Measurements from ENCODE around the gene FOXK1.

Gene FOXK1

DNA sequence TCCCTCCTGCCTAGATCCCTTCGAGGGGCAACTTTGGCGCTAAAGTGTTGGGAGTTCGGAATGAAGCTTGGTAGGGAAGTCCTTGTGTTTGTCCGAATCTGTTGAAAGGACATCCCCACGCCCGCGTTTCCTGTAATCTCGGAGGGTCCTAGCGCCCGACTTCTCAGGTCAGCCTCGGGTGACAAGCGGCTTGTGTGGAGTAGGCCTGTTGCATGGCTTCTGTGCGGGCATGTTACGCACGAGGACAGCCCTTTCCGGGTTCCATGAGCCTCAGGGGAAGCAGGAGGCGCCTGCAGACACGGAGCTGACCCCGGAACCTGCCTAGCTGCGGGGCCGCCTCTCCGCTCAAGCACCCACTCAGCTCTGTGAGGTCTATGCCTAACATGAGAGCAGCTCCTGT is 64.9 kb downstream of the FOXK1 start:
- no peak for DNase-seq

DNA sequence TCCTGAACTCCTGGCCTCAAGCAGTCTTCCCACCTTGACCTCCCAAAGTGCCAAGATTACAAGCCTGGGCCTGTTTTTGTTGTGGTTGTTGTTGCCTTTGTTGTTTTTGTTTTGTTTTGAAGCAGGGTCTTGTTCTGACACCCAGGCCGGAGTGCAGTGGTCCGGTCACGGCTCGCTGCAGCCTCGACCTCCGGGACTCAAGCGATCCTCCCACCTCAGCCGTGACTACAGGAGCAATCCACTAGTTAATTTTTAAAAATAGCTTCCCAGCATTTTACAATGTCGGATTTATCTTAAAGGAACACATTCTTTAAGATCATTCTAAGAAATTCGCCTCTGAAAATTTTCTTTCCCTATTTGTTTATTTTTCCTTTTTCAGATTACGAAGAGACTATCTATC is 65.7 kb downstream of the FOXK1 start:
- no peak for DNase-seq

- no peak for DNase-seq
These were observed 66.2 kb downstream of the FOXK1 start for GRCh38 chr7:4748231-4748681.

- DNase-seq, result no peak
These were observed 67.3 kb downstream of the FOXK1 start for GRCh38 chr7:4749363-4749762.

- no peak for DNase-seq
These were observed 67.7 kb downstream of the FOXK1 start for GRCh38 chr7:4749798-4750197.

GRCh38 chr7:4751398-4751947 is 69.4 kb downstream of the FOXK1 start:
- no peak for DNase-seq

GRCh38 chr7:4753598-4754432 is 71.7 kb downstream of the FOXK1 start:
- DNase-seq, result no peak

- no peak for DNase-seq
These were observed 72.4 kb downstream of the FOXK1 start for GRCh38 chr7:4754433-4755010.

GRCh38 chr7:4755045-4755444 is 73.0 kb downstream of the FOXK1 start:
- DNase-seq, result no peak

DNA sequence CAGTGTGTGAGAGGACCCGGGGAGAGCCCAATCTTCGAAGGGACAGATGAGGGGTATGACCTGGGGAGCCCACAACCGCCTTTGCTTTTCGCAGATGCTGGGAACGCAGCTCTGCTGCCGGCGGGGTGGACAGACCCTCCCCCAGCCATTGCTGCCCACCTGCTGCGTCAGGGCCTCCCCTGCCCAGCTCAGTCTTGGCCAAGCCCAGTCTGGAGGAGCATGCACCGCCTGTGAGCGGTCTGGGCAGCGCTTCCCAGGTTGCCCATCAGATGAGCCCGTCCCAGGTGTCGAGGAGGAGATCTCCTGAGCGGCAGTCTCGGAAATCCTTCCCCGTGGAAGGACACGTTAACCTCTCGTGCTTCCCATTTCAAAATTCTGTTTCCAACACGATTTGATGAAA is 76.0 kb downstream of the FOXK1 start:
- no peak for DNase-seq

DNA sequence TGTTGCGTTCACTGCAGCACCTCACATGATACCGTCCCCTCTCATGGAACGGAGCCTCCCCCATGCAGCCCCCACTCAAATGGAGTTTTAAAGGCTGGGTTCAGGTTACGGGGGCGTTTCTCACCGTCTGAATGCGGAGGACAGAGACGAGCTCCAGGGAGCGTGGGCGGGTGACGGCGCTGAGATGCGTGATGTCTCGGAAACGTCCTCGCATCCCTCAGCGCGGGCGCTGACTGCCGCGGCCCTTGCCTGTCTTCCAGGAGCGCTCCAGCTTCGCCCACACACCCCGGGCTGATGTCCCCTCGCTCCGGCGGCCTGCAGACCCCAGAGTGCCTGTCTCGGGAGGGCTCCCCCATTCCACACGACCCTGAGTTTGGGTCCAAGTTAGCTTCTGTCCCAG is 76.7 kb downstream of the FOXK1 start:
- no peak for DNase-seq

GRCh38 chr7:4759211-4759610 is 77.1 kb downstream of the FOXK1 start:
- DNase-seq, result no peak

GRCh38 chr7:4760952-4761351 is 78.9 kb downstream of the FOXK1 start:
- DNase-seq, result no peak

DNA sequence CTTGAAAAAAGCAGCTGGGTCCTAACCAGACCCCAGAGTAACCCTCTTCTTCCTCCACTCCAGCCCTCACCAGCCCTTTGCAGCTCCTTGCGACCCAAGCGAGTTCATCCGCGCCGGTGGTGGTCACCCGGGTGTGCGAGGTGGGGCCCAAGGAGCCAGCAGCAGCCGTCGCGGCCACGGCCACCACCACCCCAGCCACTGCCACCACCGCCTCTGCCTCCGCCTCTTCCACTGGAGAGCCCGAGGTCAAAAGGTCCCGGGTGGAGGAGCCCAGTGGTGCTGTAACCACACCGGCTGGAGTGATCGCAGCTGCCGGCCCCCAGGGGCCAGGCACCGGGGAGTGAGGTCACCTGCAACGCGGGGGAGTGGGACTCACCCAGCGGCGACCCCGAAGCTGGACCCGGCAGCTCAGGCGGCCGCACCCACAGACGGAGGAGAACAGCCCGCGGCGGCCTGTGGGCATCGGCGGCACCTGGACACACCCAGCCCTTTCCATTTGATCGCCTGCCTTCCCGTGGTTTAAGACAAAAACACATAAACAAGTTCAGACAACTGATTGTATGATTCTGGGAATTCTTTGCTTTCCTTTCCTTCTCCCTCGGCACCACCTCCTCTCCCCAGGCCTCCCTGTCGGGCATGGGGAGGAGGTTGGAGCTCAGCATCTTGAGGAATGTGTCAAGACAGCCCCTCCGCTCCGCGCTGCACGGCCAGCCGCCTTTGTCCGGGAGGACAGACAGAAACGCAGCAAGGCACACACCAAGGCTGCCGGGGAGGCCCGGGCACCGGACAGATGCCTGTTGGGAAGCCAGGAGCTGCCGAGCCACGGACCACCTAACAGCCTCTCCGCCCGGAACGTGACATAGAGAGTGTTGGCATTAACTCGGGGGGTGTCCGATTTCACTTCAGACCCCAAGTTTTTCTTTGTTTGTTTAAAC is 80.3 kb downstream of the FOXK1 start:
- no peak for DNase-seq

DNA sequence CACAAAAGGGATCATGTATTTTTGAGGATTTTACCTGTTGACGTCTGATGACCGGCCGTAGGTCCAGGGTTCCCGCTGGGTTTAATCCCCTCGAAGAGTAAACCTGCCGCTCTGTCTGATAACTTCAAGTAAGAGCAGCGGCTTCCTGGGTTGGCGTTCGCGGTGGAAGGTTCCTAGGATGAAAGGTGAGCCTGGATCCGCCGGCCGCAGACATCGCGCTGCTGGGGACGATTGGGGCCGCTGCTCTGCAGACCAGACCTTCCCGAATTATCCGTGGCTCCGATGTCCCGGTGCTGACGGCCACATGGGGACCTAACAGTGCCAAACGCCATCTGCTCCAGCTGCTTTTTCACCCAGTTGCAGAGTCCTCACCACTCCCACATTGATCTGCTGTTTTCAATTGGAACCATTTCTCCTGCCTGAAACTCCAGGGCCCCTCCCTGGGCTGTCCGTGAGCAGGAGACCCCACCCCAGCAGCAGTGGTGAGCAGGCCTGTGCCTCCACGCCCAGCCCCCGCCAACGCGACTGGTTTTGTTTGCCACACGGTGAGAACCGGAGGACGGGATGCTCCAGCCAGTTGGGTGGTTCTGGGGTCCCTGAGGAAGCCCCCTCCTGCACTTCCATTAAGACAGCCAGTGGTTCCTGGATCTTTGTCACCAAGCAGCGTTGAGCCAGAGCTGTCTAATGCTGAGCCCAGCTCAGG is 81.1 kb downstream of the FOXK1 start:
- no peak for DNase-seq

- DNase-seq, result no peak
These were observed 81.7 kb downstream of the FOXK1 start for GRCh38 chr7:4763794-4764185.

DNA sequence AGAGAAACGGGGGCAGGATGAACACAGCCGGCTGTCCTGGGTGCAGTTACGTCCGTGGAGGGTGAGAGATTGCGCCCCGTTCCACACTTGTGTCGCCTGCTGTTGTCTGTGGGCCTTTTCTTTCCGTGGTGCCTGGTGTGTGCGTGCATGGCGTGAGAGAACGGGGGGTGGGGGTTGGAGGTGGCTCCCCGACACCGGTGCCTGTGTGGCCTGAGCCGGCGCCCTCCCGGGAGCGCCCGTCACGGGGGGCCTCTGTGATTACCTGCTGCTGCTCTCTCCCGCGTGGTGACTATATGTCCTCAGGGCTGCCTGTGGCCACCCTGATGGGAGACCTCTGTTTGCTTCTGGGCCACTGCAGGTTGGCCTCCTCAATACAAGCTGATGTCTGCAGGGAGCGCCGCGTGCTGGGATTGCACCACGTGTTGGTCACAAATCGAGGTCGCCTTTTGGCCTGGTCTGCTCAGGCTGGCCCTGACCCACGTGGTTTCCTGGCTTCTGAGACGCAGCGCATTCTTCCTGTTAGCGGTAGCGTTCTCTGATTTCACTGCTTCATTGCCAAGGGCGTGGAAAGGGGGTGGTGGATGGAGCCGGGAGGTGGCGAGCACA is 82.4 kb downstream of the FOXK1 start:
- no peak for DNase-seq

DNA sequence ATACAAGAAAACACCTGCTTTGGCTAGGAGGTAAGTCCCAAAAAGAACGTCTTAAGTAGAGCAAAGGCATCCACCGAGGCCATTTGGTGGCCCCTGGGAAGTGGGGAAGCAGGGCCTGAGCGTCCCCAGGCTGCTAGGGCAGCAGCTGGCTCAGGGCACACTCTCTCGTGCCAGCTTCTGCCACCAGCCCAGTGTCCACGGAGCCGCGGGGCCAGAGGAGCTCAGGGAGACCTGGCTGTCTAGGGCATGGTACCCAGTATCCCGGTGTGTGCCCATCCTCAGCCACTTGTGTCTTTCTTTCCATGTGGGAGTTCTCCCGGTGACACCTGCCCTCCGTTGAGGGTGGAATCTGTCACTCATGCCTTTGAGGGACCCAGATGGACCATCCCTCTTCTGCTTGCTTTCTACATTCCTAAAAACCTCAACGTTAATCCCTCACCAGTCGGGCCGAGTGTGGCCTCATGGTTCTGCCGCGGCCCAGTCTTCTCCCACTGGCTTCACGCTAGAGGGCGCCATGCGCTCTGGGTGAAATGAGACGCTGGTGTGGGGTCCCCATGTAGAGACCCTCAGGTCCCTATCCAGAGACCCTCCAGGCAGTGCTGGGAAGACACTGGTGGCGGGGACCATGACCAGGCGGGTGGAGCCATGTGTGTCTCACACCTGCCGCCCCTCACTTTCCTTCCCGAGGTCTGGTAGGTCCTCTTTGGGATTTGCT is 83.8 kb downstream of the FOXK1 start:
- no peak for DNase-seq

DNA sequence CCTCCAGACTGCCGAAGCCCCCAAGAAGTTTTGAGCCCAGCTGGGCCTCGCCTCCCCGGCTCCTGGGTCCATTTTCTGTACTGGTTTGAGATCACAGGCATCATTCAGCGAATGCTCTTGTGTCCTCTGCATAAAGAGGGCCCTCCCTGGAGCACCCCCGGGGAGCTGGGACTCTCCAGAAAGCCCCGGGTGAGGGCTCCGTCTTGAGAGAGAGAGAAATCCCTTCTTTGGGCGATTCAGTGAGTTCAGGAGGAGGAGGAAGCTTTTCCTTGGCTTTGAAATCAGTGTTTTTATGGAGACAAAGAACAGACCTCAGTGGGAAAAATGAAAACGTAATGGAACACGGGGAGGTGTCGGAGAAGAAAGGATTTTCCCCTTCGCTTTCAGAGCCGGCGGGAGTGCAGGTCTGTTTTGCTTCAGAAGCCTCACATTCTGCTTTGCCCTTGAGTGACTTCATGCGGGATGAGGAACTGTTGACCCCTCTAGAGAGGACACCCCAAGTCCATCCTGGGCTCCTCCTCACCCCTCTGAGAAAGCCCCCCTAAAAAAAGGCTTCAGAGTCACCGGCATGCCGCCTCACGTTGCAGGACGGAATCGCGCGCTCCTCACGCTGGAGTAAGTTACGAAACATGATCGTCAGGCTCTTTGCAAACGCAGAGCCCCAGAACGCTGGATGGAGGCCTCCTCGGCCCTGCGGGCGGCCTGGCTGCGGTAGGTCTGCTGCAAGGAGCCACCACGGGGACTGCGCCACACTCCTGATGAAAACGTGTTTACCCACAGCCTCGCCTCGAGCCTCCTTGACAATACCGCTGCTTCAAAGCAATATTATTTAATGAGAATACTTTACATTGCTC is 84.8 kb downstream of the FOXK1 start:
- no peak for DNase-seq

All from NCI-H524 treated with DMSO at 0.1 percent for 48 hours (cell line).